ENCODE results near the gene ZNF507.

The ZNF507 gene

GRCh38 chr19:32407004-32407992, 61.9 kb downstream of the ZNF507 start (continued):
- TF ChIP-seq PATZ1 (CRISPR knock-in tag; IDR thresholded peaks at IDR 0.05; ENCODE audit: borderline replicate concordance) (no peak), CREB5 (CRISPR knock-in tag; IDR thresholded peaks at IDR 0.05; ENCODE audit: low read depth) (no peak), CSDC2 (CRISPR knock-in tag; IDR thresholded peaks at IDR 0.05) (no peak), POU6F1 (CRISPR knock-in tag; IDR thresholded peaks at IDR 0.05; ENCODE audit: borderline replicate concordance, low read depth) (no peak), ARNTL (CRISPR knock-in tag; IDR thresholded peaks at IDR 0.05; ENCODE audit: borderline replicate concordance, low read depth) (no peak), SNAI2 (CRISPR knock-in tag; IDR thresholded peaks at IDR 0.05) (no peak)

- no peak for ATAC-seq
- no peak for TF ChIP-seq POU6F1 (CRISPR knock-in tag; IDR thresholded peaks at IDR 0.05; ENCODE audit: borderline replicate concordance, low read depth)
- no peak for TF ChIP-seq CREB5 (CRISPR knock-in tag; IDR thresholded peaks at IDR 0.05; ENCODE audit: low read depth)
- TF ChIP-seq ZFP30 (CRISPR knock-in tag; IDR thresholded peaks at IDR 0.05), result no peak
Measured at GRCh38 chr19:32415246-32415645, 69.8 kb downstream of the ZNF507 start.

GRCh38 chr19:32415669-32416068, 70.3 kb downstream of the ZNF507 start:
- ATAC-seq, result no peak
- TF ChIP-seq TSHZ2 (CRISPR knock-in tag; IDR thresholded peaks at IDR 0.05), result no peak
- TF ChIP-seq RARB (CRISPR knock-in tag; IDR thresholded peaks at IDR 0.05), result no peak
- TF ChIP-seq CREB5 (CRISPR knock-in tag; IDR thresholded peaks at IDR 0.05; ENCODE audit: low read depth), result no peak
- TF ChIP-seq TCF4 (CRISPR knock-in tag; IDR thresholded peaks at IDR 0.05; ENCODE audit: borderline replicate concordance), result no peak
- TF ChIP-seq SNAI2 (CRISPR knock-in tag; IDR thresholded peaks at IDR 0.05), result no peak
- TF ChIP-seq TOX (CRISPR knock-in tag; IDR thresholded peaks at IDR 0.05; ENCODE audit: borderline replicate concordance), result no peak
- TF ChIP-seq POU6F1 (CRISPR knock-in tag; IDR thresholded peaks at IDR 0.05; ENCODE audit: borderline replicate concordance, low read depth), result no peak

Data from SK-N-SH treated with all-trans-retinoic acid at 6 μM for 48 hours (cell line).